Sigmoid colon (tissue), 4 donors: Measurements from ENCODE around the gene NELFA.

Experiments
- CTCF ChIP-seq, 4 experiments: fragments of 450-650 bp in 3 of 4; fragments of 200-600 bp in 1 of 4; IDR thresholded peaks; one replicate each; pipeline ENCODE4 v1.5.1; 2016 to 2019; ENCODE audit warnings: antibody characterized with exemption in 4 of 4, mild to moderate bottlenecking in 3 of 4, moderate library complexity in 2 of 4
- POLR2A ChIP-seq, 2 donors: fragments of 450-650 bp; IDR thresholded peaks; one replicate each; pipeline ENCODE4 v1.6.1; 2016; ENCODE audit warnings: antibody characterized with exemption in 2 of 2, mild to moderate bottlenecking in 2 of 2, moderate library complexity in 2 of 2
- POLR2AphosphoS5 ChIP-seq, 4 donors: sonication (generic); formaldehyde crosslinking; IDR thresholded peaks; one replicate each; pipeline ENCODE4 v1.6.1; 2017; ENCODE audit warnings: antibody characterized with exemption in 4 of 4

- no peak for TF ChIP-seq CTCF (IDR thresholded peaks at IDR 0.05)
- TF ChIP-seq POLR2AphosphoS5 (IDR thresholded peaks at IDR 0.05): no peak
- TF ChIP-seq POLR2A (IDR thresholded peaks at IDR 0.05): no peak
These were observed 56.6 kb downstream of the NELFA start for GRCh38 chr4:1952058-1952700.
